ENCODE data around the gene ALDH3A1. TPM values are rescaled to one million over a fixed set of nuclear protein-coding genes. Genes with fewer than 3 reads are reported as not detected.

The ALDH3A1 gene
- not detected in 2 replicates for total RNA-seq (2012; rRNA removed)
- not detected in 2 replicates for polyA plus RNA-seq (2012; rRNA removed)
- polyA plus RNA-seq (2012; cell fraction: cytosol; rRNA removed) = not detected in 2 replicates
- not detected in 2 replicates for polyA plus RNA-seq (2012; cell fraction: nucleus; rRNA removed; ENCODE audit: low replicate concordance)
- not detected for Bru-seq, nascent RNA
- BruChase-seq, experiment 1, labeled RNA remaining after a 6-hour chase = percentile 5 among the genes with signal in this experiment
- not detected for BruChase-seq, experiment 2, labeled RNA remaining after a 2-hour chase
- long read RNA-seq = 0 reads

GRCh38 chr17:19747829-19748806, at the start of gene ALDH3A1:
ALDH3A1 (minus strand) TSS chr17:19748298; CDS start chr17:19745129, 3,169 bp downstream.
- H4K20me1 ChIP-seq (ENCODE audit: insufficient read depth, low read length) = no peaks in the 10 kb centered on the region; the same call in 1 of the 2 replicates
- BruUV-seq (replicated peaks) = no TSS peak
- no peak within 1 kb of the TSS for H3K18ac ChIP-seq (ENCODE audit: low read depth, low read length)
- peaks cover 3% of the 10 kb centered on the region for H3K4me1 ChIP-seq (ENCODE audit: control insufficient read depth, insufficient read depth, low read length)
- H3K4me3 ChIP-seq (ENCODE audit: insufficient read depth, low read depth, low read length) = no peak within 1 kb of the TSS
- H2AK5ac ChIP-seq (ENCODE audit: low read depth, low read length) = no peak within 1 kb of the TSS
- peaks cover 38% of the 10 kb centered on the region for H3K27me3 ChIP-seq (ENCODE audit: control insufficient read depth, insufficient read depth, low read length)
- H3K14ac ChIP-seq (replicated peaks; ENCODE audit: low read depth, low read length) = no peak within 1 kb of the TSS
- H3K4ac ChIP-seq (ENCODE audit: low read depth, low read length) = no peak within 1 kb of the TSS
- 33% methylated on average over 7 of the region's 25 CpGs; no CpG with 5 or more reads in 1 of the 2 experiments for WGBS, 2 experiments (ENCODE audit: extremely low coverage in 2 of 2, insufficient read length in 1 of 2)
- no peak within 1 kb of the TSS for H3K4me2 ChIP-seq (ENCODE audit: low read depth, low read length)
- H3K9me1 ChIP-seq (ENCODE audit: insufficient read depth, low read length) = no peaks in the 10 kb centered on the region
- H4K91ac ChIP-seq (ENCODE audit: insufficient read depth, low read depth, low read length) = no peak within 1 kb of the TSS
- no peak within 1 kb of the TSS for H3K27ac ChIP-seq (ENCODE audit: insufficient read depth, low read length)
- in situ Hi-C loops (cut with MboI; ENCODE audit: low sequenced_read_pairs) (no loop called here), dilution Hi-C loops (cut with HindIII; ENCODE audit: low sequenced_read_pairs, unreplicated experiment) (no loop called here), intact Hi-C loops (cut with micrococcal nuclease) (no loop called here)
- no peak within 1 kb of the TSS for H2BK120ac ChIP-seq (ENCODE audit: low read depth, low read length)
- POLR2A ChIA-PET (ENCODE audit: unreplicated experiment) = no interaction called here
- no peaks in the 10 kb centered on the region for H3K79me1 ChIP-seq (ENCODE audit: low read depth in 1 of 2, low read length in 2 of 2)
- H2BK20ac ChIP-seq (ENCODE audit: low read depth, low read length) = no peak within 1 kb of the TSS
- CTCF ChIA-PET = no interaction called here
- no peak within 1 kb of the TSS for H3K56ac ChIP-seq (ENCODE audit: extremely low read depth, insufficient read depth, low read length)
- H3K9ac ChIP-seq (ENCODE audit: low read depth, low read length) = no peak within 1 kb of the TSS
- no peaks in the 10 kb centered on the region for H3K36me3 ChIP-seq (ENCODE audit: control insufficient read depth, insufficient read depth, low read length)
- no peak within 1 kb of the TSS for H3K23ac ChIP-seq (ENCODE audit: low read depth, low read length)
- no peak within 1 kb of the TSS for H2AK9ac ChIP-seq (replicated peaks; ENCODE audit: low read depth, low read length, poor library complexity)
- no peak within 1 kb of the TSS for H2AFZ ChIP-seq (replicated peaks; ENCODE audit: low read length, poor library complexity)
- ATAC-seq (ENCODE audit: low read depth) = no peak
- H4K8ac ChIP-seq (ENCODE audit: low read depth in 2 of 2, low read length in 2 of 2) = no peak within 1 kb of the TSS
- TF ChIP-seq MXI1 (IDR thresholded peaks at IDR 0.05; ENCODE audit: borderline replicate concordance, low read depth, low read length) (no peak), CEBPB (IDR thresholded peaks at IDR 0.05; ENCODE audit: low read depth, low read length) (no peak), RCOR1 (IDR thresholded peaks at IDR 0.05; ENCODE audit: insufficient replicate concordance, low read length) (no peak), RAD21 (IDR thresholded peaks at IDR 0.05; ENCODE audit: low read length) (no peak), CHD1 (IDR thresholded peaks at IDR 0.05; ENCODE audit: low read depth, low read length) (no peak), ELK1 (IDR thresholded peaks at IDR 0.05; ENCODE audit: borderline replicate concordance, low read depth, low read length) (no peak), BHLHE40 (IDR thresholded peaks at IDR 0.05; ENCODE audit: low read depth, low read length) (no peak), FOS (IDR thresholded peaks at IDR 0.05; ENCODE audit: low read depth, low read length) (no peak)
- H4K5ac ChIP-seq (ENCODE audit: low read depth, low read length) = no peak within 1 kb of the TSS
- no peak within 1 kb of the TSS for H2BK15ac ChIP-seq (ENCODE audit: low read depth, low read length)
- no peak within 1 kb of the TSS for H2BK5ac ChIP-seq (ENCODE audit: low read depth, low read length, poor library complexity, severe bottlenecking)
- no peaks in the 10 kb centered on the region for H3K9me3 ChIP-seq (ENCODE audit: control insufficient read depth, insufficient read depth, low read length)
- no peak for DNase-seq
